PC-3 (cell line): Measurements from ENCODE around the gene CELA3A.

Experiments used
- EZH2phosphoT487 ChIP-seq: fragments of 300-600 bp; sonication (generic); IDR thresholded peaks from 2 replicates; pipeline ENCODE4 v1.6.1; 2018; ENCODE audit warnings: mild to moderate bottlenecking, antibody characterized with exemption, low read length, borderline replicate concordance
- TF ChIP-seq, protein P1 (sequence below): fragments of 300-600 bp; sonication (generic); conservative IDR thresholded peaks from 2 replicates; pipeline ENCODE4 v1.5.1; 2017; ENCODE audit warnings: antibody characterized with exemption, low read depth, mild to moderate bottlenecking, low read length

DNA sequence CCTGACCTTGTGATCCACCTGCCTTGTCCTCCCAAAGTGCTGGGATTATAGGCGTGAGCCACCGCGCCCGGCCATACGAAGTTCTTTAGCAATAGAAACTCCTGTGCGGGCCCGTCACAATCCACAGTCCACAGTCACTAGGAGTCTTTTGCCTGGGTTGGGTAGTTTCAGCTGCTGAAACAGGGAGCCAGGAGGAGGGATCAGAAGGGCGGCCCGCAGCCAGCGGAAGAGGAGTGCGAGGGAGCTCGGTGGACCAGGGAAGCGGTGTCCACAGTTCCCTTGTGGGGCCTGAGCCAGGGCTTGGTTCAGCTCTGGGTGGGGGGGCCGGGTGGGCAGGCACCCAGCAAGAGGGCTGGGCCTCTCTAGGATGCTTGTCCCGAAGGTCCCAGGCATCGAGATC, 46.4 kb upstream of the CELA3A start:
- TF ChIP-seq, protein P1, sequence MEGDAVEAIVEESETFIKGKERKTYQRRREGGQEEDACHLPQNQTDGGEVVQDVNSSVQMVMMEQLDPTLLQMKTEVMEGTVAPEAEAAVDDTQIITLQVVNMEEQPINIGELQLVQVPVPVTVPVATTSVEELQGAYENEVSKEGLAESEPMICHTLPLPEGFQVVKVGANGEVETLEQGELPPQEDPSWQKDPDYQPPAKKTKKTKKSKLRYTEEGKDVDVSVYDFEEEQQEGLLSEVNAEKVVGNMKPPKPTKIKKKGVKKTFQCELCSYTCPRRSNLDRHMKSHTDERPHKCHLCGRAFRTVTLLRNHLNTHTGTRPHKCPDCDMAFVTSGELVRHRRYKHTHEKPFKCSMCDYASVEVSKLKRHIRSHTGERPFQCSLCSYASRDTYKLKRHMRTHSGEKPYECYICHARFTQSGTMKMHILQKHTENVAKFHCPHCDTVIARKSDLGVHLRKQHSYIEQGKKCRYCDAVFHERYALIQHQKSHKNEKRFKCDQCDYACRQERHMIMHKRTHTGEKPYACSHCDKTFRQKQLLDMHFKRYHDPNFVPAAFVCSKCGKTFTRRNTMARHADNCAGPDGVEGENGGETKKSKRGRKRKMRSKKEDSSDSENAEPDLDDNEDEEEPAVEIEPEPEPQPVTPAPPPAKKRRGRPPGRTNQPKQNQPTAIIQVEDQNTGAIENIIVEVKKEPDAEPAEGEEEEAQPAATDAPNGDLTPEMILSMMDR: no peak
- no peak for TF ChIP-seq EZH2phosphoT487
